ENCODE measurements around the gene ANXA2.
"Not testable (repeated sequence)": the region's sequence is repeated elsewhere in the genome, so short reads cannot be mapped to it uniquely, and the experiment has no call there.

Gene ANXA2

DNA sequence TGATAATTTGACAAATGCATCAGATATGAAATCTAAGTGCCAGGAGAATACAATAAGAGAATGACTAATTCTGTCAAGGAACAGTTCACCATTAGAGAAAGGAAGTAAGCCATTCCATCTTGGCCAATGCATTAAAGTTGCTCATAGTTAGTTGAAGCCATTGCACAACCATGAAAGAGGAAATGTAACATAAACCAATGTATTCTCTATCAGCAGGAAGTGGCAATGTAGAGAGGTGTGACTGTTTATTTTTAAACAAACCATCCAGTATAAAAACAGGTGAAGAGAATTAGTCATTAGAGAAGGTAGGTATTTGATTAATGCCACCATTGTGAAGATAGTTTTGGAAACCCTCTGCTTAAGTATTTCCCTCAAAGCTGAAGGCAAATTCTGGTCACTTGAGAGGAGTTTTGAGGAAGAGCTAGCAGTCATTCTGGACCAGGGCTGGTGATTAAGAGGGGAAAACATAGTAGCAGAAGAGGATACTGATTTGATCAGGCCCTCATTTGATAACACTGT, 10.7 kb upstream of the ANXA2 start:
- FAIRE-seq: no peak

DNA sequence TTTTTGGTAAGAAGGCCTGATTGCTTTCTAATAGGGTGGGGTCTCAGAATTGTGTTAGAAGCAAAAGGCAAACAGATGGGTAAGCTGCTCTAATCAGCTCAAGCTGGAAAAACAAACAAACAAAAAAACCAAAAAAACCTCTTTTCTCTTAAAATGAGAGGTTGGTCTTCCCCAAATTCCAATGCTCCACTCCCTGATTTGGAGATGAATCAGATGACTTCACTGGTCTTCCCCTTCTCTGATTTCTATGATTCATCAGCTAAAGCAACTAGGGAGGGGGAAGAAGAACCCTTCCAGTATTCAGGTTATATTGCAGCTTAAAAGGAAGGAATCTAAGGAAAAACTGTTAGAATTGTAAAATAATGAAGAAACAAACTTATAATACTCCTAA, 9.6 kb upstream of the ANXA2 start:
- no peak for FAIRE-seq

DNA sequence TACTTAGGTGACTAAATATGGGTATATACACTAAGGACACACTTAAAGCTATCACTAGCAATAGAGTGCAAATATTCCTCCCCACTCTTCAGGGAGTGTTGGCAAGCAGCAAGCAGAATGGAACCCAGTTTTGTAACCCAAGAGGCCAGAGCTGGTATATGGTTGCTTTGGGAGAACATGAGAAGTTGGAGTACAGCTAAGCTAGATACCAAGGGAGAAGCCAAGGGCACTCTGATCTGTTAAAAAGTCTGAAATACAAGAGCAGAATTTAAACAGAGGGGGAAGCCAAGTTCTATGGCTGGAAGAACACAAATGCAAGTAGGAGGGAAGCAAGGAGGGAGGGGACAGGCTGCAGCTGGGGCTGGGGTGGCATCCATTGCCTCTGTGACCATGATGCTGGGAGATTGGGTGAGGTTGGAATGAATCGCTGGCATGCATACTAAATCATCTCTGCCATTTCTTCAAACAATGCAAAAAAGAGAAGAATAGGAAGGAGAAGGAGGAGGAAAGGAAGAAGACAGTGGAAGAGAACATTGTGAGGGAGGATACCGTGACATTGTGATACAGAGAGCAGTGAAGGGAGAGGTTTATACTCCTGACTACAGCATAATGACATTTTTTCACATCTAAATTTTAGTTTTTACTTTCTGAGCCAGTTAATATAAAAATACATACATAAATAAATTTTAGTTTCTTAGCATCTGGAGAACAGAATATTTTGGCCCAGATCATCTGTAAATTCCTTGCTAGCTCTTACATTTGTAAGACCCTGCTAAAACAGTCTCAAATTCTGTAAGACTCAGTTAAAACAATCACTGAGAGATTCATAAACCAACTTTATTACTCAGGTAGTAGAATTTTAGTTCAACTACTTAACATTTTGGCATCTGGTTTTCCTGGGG, 9.0 kb upstream of the ANXA2 start:
- no peak for FAIRE-seq

DNA sequence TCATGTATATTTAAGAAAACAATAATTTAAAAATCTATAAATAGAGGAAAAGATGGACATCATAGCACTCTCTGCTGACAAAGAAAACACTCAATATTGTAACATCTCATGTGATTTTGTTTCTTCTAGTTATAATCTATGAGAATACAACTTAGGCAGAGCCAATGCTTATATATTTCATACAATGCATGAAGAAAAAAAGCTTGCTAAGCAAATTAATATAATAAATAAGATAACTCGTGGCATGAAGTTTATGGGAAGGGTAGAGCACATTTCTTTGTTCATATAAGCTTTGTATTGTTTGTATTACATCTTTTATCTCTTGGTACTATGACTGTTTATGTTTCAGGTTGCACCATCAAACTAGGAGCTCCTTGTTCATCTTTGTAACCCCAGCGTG, 7.6 kb upstream of the ANXA2 start:
- FAIRE-seq: no peak

DNA sequence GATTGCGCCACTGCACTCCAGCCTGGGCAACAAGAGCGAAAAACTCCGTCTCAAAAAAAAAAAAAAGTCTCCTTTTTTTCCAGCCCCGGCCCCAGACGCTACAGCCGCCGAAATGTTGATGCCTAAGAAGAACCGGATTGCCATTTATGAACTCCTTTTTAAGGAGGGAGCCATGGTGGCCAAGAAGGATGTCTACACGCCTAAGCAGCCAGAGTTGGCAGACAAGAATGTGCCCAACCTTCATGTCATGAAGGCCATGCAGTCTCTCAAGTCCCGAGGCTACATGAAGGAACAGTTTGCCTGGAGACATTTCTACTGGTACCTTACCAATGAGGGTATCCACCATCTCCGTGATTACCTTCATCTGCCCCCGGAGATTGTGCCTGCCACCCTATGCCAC, 6.6 kb upstream of the ANXA2 start:
- not testable (repeated sequence) for FAIRE-seq

DNA sequence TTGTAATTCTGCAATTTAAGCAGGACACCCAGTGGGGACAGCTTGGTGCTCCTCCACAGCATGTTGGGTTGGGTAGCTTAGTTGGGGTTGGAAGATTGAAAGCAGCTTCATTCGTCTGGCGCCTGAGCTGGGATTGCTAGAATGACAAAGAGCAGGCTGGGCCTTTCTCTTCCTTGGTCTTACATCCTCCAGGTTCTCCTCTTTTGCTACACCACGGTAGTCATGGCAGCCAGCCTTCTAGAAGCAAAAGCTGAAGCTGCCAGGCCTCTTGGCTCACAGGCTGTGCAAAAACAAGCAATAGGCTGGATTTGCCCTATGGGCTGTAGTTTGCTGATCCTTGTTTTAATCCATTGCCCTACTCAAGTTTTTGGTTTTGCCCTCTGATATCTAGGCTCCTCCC, 3.2 kb upstream of the ANXA2 start:
- FAIRE-seq: no peak

DNA sequence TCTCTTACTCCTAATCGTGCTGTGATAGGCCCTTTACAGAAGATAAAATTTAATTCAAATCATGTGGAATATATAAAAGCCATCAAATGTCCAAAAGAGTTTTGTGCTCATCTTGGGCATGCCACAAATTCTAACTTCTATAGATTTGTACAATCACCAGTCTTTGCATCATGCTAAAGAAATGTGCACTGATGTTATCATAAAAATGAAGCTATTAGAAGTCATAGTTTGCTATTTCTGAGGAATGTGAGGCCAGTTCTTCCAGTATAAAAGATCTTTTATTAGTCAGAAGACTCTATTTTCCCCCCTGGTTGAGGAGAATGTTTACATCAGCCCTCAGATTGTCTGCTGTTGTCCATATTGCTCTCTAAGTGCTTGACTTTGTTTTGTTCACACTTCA, 2.1 kb upstream of the ANXA2 start:
- FAIRE-seq: no peak

DNA sequence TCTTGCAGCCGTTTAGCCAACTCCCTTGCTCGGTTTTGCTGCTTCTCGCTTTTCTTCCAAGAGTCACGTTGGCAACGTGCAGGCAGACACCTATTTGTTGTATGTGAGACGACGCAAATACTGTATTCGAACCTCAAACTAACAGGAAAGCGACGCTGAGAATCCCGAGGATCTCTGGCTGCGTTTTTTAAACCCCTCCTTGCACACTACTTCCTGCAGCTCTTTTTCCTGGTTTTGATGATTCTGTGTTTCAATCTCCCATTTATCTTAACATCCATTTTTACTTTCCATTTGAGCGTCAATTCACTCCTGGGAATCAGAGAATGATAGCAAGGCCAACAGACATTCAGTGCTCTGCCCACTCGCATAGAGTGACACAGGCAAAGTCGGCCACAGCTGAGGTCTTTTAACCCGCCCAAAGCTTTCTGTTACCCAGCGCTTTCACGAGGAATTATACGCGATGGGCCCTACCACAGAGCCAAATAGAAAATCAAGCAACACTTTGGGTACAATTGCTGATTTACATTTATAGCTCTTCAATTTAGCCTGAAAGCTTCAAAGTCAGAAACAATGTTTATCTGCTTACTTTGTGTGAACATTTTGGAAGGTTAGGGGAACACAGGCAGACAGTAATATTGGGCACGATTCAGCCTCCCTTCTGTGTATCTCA, 1.6 kb upstream of the ANXA2 start:
- FAIRE-seq: no peak

DNA sequence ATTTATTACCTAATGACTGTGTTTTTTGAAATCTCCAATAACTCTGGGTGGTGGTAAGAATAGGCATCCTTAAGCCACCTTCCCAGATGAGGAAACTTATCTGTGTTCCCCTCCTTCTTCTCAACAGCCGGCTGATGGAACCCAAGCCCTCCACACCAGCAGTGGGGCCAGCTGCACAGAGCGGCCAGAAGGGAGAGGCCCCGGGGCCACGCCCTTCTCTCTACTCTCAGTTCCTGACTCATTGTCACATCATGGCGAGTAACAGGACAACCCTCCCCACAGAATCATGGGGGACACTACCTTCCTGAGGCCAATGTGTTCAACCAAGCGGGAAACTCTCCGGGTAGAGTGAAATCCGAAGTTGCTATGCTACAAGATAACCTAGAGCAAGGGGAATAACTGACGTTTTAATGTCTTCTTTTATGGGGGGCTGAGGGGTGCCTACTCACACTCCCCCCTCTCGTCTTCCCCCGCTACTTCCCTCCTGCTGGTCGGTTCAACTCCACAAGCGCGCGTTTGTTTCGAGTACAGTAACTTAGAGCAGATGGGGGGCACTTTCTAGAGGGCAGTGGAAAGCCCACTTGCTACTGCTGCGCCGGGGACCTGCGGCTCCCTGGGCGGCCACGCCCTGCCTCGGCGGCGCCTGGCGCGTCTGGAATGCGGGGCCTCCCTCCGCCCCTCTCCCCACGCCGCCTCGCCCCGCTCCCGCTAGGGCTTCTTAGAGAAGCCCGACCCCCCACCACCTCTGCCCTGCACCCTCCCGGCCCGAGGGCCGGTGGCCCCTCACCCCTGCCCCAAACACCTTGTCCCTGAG, 621 bp downstream of the ANXA2 start:
- FAIRE-seq: no peak

DNA sequence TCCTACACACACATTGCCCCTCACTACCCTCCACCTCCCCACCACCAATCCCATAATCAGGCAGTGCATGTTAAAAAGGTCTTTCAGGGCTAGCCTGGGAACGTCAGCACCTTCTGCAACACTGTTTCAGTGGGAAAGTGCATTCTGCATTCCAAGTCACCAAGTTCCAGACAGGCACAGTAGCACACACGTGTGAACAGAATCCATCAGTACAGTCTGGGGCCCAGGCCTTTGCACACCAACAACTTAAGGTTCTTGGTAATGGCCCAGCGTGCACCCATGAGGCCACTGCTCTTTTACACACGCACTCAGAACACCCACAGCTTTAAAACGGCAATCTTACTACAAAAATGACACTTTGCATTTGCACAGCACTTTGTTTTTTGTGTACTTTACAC, 1.2 kb downstream of the ANXA2 start:
- FAIRE-seq: no peak

DNA sequence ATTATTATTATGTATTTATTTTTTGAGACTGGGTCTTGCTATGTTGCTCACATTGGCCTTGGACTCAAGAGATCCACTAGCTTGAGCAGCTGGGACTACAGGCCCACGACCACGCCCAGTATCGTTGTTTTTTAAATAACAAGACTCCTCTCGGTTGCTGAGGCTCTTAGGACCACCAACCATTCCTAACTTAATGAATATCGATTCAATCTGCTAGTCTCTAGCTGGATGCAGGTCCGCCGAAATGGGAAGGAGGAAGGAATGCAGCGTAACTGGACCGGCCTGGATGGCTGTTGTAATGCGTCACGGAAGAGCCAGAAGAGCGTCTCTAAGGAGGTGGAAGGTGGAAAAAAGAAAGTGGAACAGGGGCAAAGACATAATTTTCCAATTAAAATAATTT, 1.7 kb downstream of the ANXA2 start:
- no peak for FAIRE-seq

DNA sequence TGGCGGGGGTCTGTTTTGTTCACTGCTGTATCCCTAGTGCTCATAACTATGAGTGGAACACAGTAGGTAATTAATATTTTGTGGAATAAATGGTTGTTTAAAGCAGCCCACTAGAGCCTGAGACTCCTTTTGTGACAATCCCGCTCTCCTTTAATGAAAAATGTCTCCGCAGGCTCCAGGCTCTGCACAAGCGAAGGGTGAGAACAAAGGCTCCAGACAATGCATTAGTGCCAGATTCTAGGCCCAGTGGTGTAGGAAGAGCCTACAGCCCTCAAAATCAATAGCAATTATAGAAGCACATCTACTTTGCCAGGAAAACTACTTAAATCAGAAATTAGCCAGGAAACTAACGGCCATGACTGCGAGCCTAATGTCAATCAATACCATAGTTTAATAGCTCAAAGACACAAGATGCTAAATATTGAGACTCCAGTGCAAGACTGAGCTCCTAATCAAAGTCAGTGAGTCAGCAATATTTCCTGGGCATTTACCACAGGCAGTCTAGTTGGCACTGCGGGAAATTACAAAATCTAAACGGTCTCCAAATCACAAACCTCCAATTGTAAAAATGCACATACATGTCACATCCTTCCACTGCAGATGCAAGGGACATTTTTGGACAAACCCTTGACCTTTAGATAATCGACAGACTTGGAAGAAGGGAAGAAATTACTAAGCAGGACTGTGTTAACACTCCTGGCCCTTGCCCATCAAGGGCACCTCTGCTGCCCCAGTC, 2.3 kb downstream of the ANXA2 start:
- no peak for FAIRE-seq

DNA sequence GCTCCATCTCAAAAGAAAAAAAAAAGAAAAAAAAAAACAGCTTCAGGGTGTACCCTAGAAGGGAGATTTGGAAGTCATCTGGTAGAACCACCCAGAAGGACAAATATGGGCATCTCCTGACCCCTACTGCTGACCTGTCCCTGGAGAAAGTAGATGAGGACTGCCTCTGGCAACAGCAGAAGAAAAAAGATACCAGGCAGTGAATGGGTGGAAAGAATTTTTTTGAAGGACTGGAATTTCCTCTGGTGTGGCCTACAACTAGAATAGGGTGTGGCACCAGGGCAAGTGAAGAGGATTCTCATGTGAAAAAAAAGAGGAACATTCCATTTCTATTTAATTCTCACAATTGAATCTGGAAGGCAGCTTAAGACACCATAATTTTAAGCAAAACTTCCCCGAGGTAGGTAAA, 3.1 kb downstream of the ANXA2 start:
- no peak for FAIRE-seq

DNA sequence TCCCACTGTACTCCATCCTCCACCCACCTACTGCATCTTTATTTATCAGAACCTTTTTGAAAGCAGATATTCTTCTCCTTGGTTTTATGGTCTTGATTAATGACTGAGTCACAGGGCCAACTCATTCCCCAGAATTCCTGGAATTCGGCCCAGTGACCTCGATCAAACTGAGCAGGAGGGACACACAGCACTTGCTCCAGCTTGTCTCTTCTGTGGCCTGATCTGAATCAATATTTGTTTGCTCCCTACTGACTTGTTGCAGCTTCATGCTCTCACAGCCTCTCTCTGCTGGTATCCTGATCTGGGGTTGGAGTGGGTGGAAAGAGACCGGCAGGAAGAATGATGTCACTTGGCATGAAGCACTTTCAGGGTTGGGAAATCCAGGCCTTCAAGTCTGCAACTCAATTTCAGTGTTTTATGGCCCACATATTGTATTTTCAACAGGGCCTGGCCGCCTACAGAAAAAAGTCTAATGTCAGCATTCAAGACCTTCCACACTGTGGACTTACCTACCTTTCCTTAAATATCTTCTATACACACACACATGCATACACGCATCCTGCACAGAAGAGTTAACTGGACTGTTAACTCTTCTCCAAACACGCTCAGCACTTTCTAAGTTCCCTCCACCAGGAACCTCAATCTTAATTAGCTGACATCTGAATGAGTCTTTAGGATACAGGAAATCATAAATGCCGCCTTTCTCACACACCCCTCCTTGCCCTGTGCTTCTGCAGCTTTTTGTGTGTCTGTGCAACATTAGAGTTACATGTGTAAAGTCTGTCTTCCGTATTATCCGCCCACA, 4.6 kb downstream of the ANXA2 start:
- no peak for FAIRE-seq

DNA sequence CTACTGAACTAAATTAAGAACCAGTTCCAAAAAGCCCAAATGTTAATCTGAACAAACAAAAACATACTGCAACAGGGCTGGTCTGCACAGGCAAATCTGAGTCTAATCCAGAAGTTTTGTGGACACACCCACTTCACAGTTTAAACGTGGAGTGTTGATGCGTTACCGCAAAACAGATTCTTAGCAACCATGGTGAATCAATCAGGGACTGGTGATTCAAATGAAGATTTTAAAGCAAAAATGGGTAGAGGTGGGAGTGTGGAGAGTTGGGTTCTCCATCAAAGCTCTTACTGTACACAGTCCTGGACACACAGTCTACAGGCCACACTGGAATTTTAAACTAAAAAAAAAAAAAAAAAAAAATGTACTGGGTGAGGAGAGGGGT, 5.2 kb downstream of the ANXA2 start:
- FAIRE-seq: no peak

DNA sequence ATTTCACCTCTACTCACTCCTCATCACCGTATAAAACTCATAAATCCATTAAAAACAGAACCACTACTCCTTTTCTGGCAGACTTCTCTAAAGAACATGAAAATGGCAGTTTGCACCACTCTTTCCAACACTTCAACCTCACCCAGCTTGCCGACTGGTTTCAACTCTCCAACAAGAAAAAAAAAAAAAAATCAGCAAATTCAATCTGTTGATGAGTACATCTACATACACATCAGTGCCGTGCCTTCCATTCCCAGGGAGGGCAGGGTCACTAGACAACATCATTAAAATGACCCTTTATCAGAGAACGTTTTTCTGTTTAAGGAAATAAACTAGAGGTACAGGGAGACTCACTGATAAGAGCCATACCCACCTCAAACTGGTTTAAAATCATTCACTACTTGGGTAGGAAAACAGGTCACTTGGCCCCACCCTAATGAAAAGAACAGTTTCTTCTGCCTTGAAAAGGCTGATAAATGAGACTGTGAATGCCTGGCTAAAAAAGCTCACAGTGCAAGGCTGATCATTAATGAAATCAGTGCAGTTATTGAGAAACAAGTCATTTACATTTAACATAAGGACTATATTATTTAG, 6.0 kb downstream of the ANXA2 start:
- no peak for FAIRE-seq

DNA sequence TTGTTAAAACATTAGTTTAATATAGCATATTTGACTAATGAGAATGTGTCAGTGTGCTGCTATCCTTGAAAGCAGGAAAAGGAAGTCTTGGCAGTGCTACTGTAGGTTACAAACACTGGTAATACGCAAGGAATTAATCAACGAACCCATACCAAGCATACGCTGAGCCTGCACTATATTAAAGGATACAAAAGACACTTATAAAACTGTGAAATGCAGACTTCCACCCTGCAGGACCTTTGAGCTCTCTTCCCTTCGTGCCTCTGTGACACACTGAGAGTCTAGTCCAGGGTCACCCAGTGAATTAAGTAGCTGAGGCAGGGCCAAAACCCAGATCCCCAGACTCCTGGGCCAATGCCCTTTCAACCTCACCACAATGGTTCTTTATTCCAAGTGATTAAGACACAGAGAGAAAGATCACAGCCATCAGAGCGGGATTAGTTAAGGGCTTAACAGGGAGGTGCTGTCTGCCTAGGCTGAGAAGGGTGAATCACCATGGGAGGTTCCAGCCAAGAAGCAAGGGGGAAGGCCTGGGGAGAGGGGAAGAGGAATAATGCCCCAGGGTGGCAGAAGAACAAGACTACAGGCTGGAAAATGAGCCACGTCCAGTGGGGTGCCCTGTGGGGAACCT, 6.8 kb downstream of the ANXA2 start:
- FAIRE-seq: no peak

DNA sequence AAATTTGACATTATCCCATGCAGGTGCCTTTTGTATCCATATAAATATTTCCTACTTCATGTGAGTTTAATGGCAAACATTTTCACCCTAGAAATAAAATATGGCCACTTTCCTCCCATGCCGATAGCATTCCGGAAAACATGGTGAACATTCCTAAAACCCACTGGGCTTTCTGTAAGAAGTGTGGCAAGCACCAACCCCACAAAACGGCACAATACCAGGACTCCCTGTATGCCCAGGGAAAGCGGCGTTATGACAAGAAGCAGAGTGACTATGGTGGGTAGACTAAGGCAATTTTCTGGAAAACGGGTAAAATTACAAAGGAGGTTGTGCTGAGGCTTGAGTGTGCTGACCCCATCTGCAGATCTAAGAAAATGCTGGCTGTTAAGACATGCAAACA, 7.6 kb downstream of the ANXA2 start:
- FAIRE-seq: no peak

DNA sequence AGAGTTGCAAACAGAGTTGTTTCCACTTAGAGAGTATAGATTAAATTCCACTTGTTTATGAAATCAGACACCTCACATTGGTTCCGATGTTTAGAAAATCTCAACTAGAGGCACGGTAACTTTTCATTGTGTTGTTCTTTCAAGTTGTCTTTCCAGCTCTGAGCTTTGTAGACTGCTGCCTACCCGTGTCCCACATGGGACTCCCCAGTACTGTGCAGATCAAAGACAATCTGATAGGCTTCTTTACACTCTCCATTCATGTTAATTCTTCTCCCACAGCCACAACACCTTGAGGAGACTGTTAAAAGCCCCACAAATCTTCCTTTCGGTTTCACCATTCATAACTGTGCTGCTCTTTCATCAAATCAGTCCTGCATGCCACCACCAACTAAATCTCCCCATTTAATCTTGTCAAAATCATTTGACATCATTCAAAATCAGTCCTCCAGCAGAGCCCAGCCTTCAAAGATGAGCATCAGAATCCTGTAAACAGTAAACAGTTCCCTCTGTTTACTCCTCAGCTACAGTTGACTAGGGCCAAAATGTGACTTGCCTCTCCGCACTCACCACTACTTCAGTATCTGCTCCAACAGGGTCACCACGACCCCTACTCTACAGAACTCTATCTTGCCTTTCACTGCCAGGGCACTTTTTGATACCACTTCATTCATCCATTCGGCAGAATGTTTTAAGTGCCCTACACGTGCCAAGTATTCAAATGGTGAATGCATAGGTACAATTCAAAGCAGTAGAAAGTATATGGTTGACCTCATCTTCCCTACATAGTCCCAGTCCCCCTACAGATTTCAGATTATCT, 8.3 kb downstream of the ANXA2 start:
- no peak for FAIRE-seq

DNA sequence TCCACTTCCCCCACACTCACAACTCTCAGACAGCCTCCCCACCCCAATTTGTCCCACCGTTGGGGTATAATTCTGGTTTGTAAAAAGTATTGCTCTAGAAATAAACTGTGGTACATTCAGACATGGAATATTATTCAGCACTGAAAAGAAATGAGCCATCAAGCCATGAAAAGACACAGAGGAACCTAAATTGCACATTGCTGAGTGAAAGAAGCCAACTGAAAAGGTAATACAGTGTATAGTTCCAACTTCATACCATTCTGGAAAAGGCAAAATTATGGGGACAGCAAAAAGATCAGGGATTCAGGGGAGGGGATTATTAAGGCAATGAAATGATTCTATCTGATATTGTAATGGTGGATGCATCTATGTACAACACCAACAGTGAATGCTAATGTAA, 10.5 kb downstream of the ANXA2 start:
- no peak for FAIRE-seq
